Measurements from ENCODE around the gene METTL15.

The METTL15 gene

GRCh38 chr11:28104425-28104824 lies 3.8 kb upstream of the METTL15 start:
- TF ChIP-seq EZH2 (optimal IDR thresholded peaks at IDR 0.05; ENCODE audit: low read depth, low read length) = no peak
- TF ChIP-seq CTCF (IDR thresholded peaks at IDR 0.05; ENCODE audit: low read length) = no peak
- no peak for TF ChIP-seq EZH2phosphoT487 (IDR thresholded peaks at IDR 0.05; ENCODE audit: low read length)
- Histone ChIP-seq H2AFZ (ENCODE audit: low read length) (no peak overlapping the region), H4K20me1 (ENCODE audit: insufficient read depth, low read length) (no peaks in the 10 kb centered on the region), H3K4me1 (ENCODE audit: low read length) (peaks cover 15% of the 10 kb centered on the region), H3K36me3 (replicated peaks; ENCODE audit: insufficient read depth, low read length) (no peaks in the 10 kb centered on the region), H3K27ac (ENCODE audit: low read length) (no peak overlapping the region), H3K9ac (ENCODE audit: low read length) (no peak overlapping the region), H3K9me2 (replicated peaks; ENCODE audit: insufficient read depth, low read length) (no peaks in the 10 kb centered on the region), H3K79me2 (ENCODE audit: low read length) (peaks cover 92% of the 10 kb centered on the region), H3K9me3 (replicated peaks; ENCODE audit: insufficient read depth, low read length) (no peaks in the 10 kb centered on the region), H3F3A (ENCODE audit: insufficient read depth, low read length) (peaks cover 13% of the 10 kb centered on the region), H3K27me3 (replicated peaks; ENCODE audit: insufficient read depth, low read length) (no peaks in the 10 kb centered on the region), H3K4me3 (ENCODE audit: low read length) (no peak overlapping the region), H3K4me2 (ENCODE audit: low read depth, low read length) (no peak overlapping the region)
- no peak for DNase-seq

DNA sequence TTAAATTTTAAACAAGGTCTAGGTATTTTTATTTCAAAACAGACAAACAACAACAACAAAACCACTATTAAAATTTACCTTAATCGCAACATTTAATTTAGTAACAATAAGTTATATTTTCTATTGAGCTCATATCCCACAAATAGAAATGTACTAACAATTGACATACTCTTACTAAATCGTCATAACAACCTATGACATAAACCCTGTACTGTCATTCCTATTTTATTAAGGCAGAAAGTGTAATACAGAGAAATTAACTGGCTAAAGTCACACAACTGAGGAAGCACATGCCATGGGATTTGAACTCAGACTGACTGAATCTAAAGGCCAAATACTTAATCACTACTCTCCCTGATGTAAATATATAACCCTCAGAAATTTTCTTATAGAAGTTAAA lies 3.2 kb upstream of the METTL15 start:
- Histone ChIP-seq H3K27ac (ENCODE audit: low read length) (no peak overlapping the region), H2AFZ (ENCODE audit: low read length) (no peak overlapping the region), H3K79me2 (ENCODE audit: low read length) (peaks cover 90% of the 10 kb centered on the region), H3K4me3 (ENCODE audit: low read length) (no peak overlapping the region), H3K4me1 (ENCODE audit: low read length) (peaks cover 19% of the 10 kb centered on the region), H3K27me3 (replicated peaks; ENCODE audit: insufficient read depth, low read length) (no peaks in the 10 kb centered on the region), H3K9ac (ENCODE audit: low read length) (no peak overlapping the region), H4K20me1 (ENCODE audit: insufficient read depth, low read length) (no peaks in the 10 kb centered on the region), H3F3A (ENCODE audit: insufficient read depth, low read length) (peaks cover 13% of the 10 kb centered on the region), H3K4me2 (ENCODE audit: low read depth, low read length) (no peak overlapping the region), H3K9me3 (replicated peaks; ENCODE audit: insufficient read depth, low read length) (no peaks in the 10 kb centered on the region), H3K9me2 (replicated peaks; ENCODE audit: insufficient read depth, low read length) (no peaks in the 10 kb centered on the region), H3K36me3 (replicated peaks; ENCODE audit: insufficient read depth, low read length) (no peaks in the 10 kb centered on the region)
- no peak for DNase-seq
- TF ChIP-seq EZH2phosphoT487 (IDR thresholded peaks at IDR 0.05; ENCODE audit: low read length) = no peak

- H3K36me3 ChIP-seq (replicated peaks; ENCODE audit: insufficient read depth, low read length) = no peaks in the 10 kb centered on the region
- peak overlapping the region; percentile 87; the same call in 1 of the 2 replicates for H3K4me2 ChIP-seq (ENCODE audit: low read depth, low read length)
- H3K4me1 ChIP-seq (ENCODE audit: low read length) = peaks cover 19% of the 10 kb centered on the region
- H3K9me3 ChIP-seq (replicated peaks; ENCODE audit: insufficient read depth, low read length) = no peaks in the 10 kb centered on the region
- H3K4me3 ChIP-seq (ENCODE audit: low read length) = no peak overlapping the region
- peaks cover 86% of the 10 kb centered on the region for H3K79me2 ChIP-seq (ENCODE audit: low read length)
- H3F3A ChIP-seq (ENCODE audit: insufficient read depth, low read length) = peaks cover 19% of the 10 kb centered on the region
- H3K9me2 ChIP-seq (replicated peaks; ENCODE audit: insufficient read depth, low read length) = no peaks in the 10 kb centered on the region
- H3K27me3 ChIP-seq (replicated peaks; ENCODE audit: insufficient read depth, low read length) = no peaks in the 10 kb centered on the region
- H3K9ac ChIP-seq (ENCODE audit: low read length) = no peak overlapping the region
- DNase-seq = no peak
- H4K20me1 ChIP-seq (ENCODE audit: insufficient read depth, low read length) = no peaks in the 10 kb centered on the region
- no peak overlapping the region for H2AFZ ChIP-seq (ENCODE audit: low read length)
- H3K27ac ChIP-seq (ENCODE audit: low read length) = no peak overlapping the region
- TF ChIP-seq CTCF (IDR thresholded peaks at IDR 0.05; ENCODE audit: low read length) = no peak
- no peak for TF ChIP-seq EZH2 (optimal IDR thresholded peaks at IDR 0.05; ENCODE audit: low read depth, low read length)
- TF ChIP-seq EZH2phosphoT487 (IDR thresholded peaks at IDR 0.05; ENCODE audit: low read length) = no peak
Measured at GRCh38 chr11:28105869-28106268, 2.3 kb upstream of the METTL15 start.

GRCh38 chr11:28106353-28107043 lies 1.7 kb upstream of the METTL15 start:
- H3K79me2 ChIP-seq (ENCODE audit: low read length) = peaks cover 88% of the 10 kb centered on the region
- no peak overlapping the region for H2AFZ ChIP-seq (ENCODE audit: low read length)

More at GRCh38 chr11:28106353-28107043, 1.7 kb upstream of the METTL15 start:
- H3K36me3 ChIP-seq (replicated peaks; ENCODE audit: insufficient read depth, low read length) = no peaks in the 10 kb centered on the region
- peaks cover 23% of the 10 kb centered on the region for H3K4me1 ChIP-seq (ENCODE audit: low read length)
- H3K4me2 ChIP-seq (ENCODE audit: low read depth, low read length) = peak overlapping the region; percentile 87
- H3K9me3 ChIP-seq (replicated peaks; ENCODE audit: insufficient read depth, low read length) = no peaks in the 10 kb centered on the region
- H4K20me1 ChIP-seq (ENCODE audit: insufficient read depth, low read length) = no peaks in the 10 kb centered on the region
- peak overlapping the region; percentile 94; the same call in 1 of the 2 replicates for H3K4me3 ChIP-seq (ENCODE audit: low read length)
- no peaks in the 10 kb centered on the region for H3K27me3 ChIP-seq (replicated peaks; ENCODE audit: insufficient read depth, low read length)
- H3K9ac ChIP-seq (ENCODE audit: low read length) = peak overlapping the region; percentile 88; the same call in 1 of the 2 replicates
- H3K27ac ChIP-seq (ENCODE audit: low read length) = no peak overlapping the region
- TF ChIP-seq EZH2 (optimal IDR thresholded peaks at IDR 0.05; ENCODE audit: low read depth, low read length) (no peak), CTCF (IDR thresholded peaks at IDR 0.05; ENCODE audit: low read length) (no peak), EZH2phosphoT487 (IDR thresholded peaks at IDR 0.05; ENCODE audit: low read length) (no peak)
- peaks cover 19% of the 10 kb centered on the region for H3F3A ChIP-seq (ENCODE audit: insufficient read depth, low read length)
- H3K9me2 ChIP-seq (replicated peaks; ENCODE audit: insufficient read depth, low read length) = no peaks in the 10 kb centered on the region
- no peak for DNase-seq

All from MM.1S (cell line).